LNCAP (cell line): ENCODE data around the gene ADAT1.

Source experiments
- CTCF ChIP-seq: fragments of 450-650 bp; IDR thresholded peaks from 2 replicates; pipeline ENCODE4 v1.5.1; 2017; ENCODE audit warnings: mild to moderate bottlenecking

The ADAT1 gene

DNA sequence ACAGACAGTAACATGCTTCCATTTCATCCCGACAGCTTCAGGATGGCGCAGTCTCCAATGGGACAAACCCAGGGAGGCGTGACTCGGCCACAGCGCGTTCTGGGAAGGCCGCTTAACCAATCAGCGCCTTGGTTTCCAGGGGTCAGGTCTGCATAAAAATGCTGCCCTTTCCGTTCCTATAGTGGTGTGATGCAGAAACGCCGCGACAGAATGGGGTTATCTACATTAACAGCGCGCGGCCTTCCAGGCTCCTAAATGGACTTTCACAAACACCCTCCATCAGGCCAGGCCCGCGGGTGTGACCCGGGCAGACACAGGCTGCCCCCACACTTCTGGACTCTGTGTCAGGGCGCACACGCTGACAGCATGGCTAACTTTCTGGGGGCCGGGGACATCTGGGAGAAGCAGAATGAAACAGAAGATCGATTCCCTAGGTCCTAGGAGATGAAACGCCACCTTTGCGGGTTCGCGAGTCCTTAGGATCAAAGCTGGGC lies 67.8 kb downstream of the ADAT1 start:
- no peak for TF ChIP-seq CTCF

- TF ChIP-seq CTCF = no peak
Observed at GRCh38 chr16:75552951-75553350, 70.1 kb downstream of the ADAT1 start.

DNA sequence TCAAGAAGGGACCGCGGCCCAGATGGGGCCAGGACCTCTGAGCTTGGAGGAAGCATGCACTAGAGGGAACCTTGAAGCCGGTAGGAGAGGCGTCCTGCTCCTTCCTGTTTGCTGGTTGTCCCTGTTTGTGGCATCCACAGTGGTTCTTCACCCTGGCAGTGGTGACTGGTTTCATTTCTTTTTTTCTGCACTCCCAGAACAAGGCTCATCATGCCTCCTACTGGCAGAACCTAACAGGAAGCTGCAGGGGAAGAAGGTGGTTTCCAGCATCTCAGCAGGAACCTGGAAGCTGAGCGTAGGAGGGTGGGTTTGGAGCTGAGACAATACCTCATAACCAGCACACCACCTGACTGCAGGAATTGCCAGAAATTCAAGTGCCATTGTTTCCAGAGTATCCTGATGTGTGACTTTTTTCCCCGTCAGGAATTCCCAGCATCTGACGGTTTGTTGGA lies 72.8 kb downstream of the ADAT1 start:
- TF ChIP-seq CTCF = peak; percentile 64
